ENCODE measurements around the gene SH2B3.

The SH2B3 gene

GRCh38 chr12:111361073-111361716, 44.5 kb upstream of the SH2B3 start:
- H3K9ac ChIP-seq, result no peak overlapping the region
- no peak overlapping the region for H2AFZ ChIP-seq
- H3K27me3 ChIP-seq (ENCODE audit: control insufficient read depth, insufficient read depth, low read length), result no peaks in the 10 kb centered on the region
- no peaks in the 10 kb centered on the region for H3K79me2 ChIP-seq
- H3K4me2 ChIP-seq (ENCODE audit: low read length), result no peak overlapping the region
- H3K4me3 ChIP-seq (ENCODE audit: low read depth, low read length), result no peak overlapping the region
- H3K4me1 ChIP-seq, result no peaks in the 10 kb centered on the region
- H3K9me3 ChIP-seq (ENCODE audit: control insufficient read depth, low read length), result no peaks in the 10 kb centered on the region
- no peak for TF ChIP-seq CTCF (IDR thresholded peaks at IDR 0.05)
- H3K27ac ChIP-seq, result no peak overlapping the region
- H3K36me3 ChIP-seq (ENCODE audit: control insufficient read depth, insufficient read depth, low read length), result no peaks in the 10 kb centered on the region

- Histone ChIP-seq H3K4me2 (ENCODE audit: low read length) (no peak overlapping the region), H3K9me3 (ENCODE audit: control insufficient read depth, low read length) (no peaks in the 10 kb centered on the region), H3K79me2 (no peaks in the 10 kb centered on the region), H3K4me1 (no peaks in the 10 kb centered on the region), H2AFZ (peak overlapping the region; percentile 19), H3K36me3 (ENCODE audit: control insufficient read depth, insufficient read depth, low read length) (no peaks in the 10 kb centered on the region), H3K9ac (no peak overlapping the region), H3K4me3 (ENCODE audit: low read depth, low read length) (no peak overlapping the region), H3K27ac (no peak overlapping the region), H3K27me3 (ENCODE audit: control insufficient read depth, insufficient read depth, low read length) (no peaks in the 10 kb centered on the region)
- no peak for TF ChIP-seq CTCF (IDR thresholded peaks at IDR 0.05)
Observed at GRCh38 chr12:111361717-111362576, 43.8 kb upstream of the SH2B3 start.

- peaks cover 4% of the 10 kb centered on the region for H3K4me1 ChIP-seq
- no peaks in the 10 kb centered on the region for H3K27me3 ChIP-seq (ENCODE audit: control insufficient read depth, insufficient read depth, low read length)
- no peak overlapping the region for H3K9ac ChIP-seq
- no peak overlapping the region for H2AFZ ChIP-seq
- no peaks in the 10 kb centered on the region for H3K79me2 ChIP-seq
- TF ChIP-seq CTCF (IDR thresholded peaks at IDR 0.05), result no peak
- H3K27ac ChIP-seq, result no peak overlapping the region
- no peaks in the 10 kb centered on the region for H3K9me3 ChIP-seq (ENCODE audit: control insufficient read depth, low read length)
- H3K4me3 ChIP-seq (ENCODE audit: low read depth, low read length), result no peak overlapping the region
- no peaks in the 10 kb centered on the region for H3K36me3 ChIP-seq (ENCODE audit: control insufficient read depth, insufficient read depth, low read length)
- H3K4me2 ChIP-seq (ENCODE audit: low read length), result no peak overlapping the region
Observed at GRCh38 chr12:111362687-111363475, 42.8 kb upstream of the SH2B3 start.

GRCh38 chr12:111363578-111363977, 42.1 kb upstream of the SH2B3 start:
- Histone ChIP-seq H3K4me3 (ENCODE audit: low read depth, low read length) (no peak overlapping the region), H3K27me3 (ENCODE audit: control insufficient read depth, insufficient read depth, low read length) (no peaks in the 10 kb centered on the region)

More at GRCh38 chr12:111363578-111363977, 42.1 kb upstream of the SH2B3 start:
- Histone ChIP-seq H3K36me3 (ENCODE audit: control insufficient read depth, insufficient read depth, low read length) (no peaks in the 10 kb centered on the region), H3K4me1 (peaks cover 6% of the 10 kb centered on the region), H2AFZ (no peak overlapping the region), H3K4me2 (ENCODE audit: low read length) (no peak overlapping the region), H3K79me2 (no peaks in the 10 kb centered on the region), H3K9ac (no peak overlapping the region), H3K27ac (no peak overlapping the region), H3K9me3 (ENCODE audit: control insufficient read depth, low read length) (no peaks in the 10 kb centered on the region)
- no peak for TF ChIP-seq CTCF (IDR thresholded peaks at IDR 0.05)

All from parathyroid adenoma (tissue), 2 donors.